Uterus (tissue), 4 donors: Measurements from ENCODE around the gene RASAL2. TPM values are rescaled to one million over a fixed set of nuclear protein-coding genes. Genes with fewer than 3 reads are reported as not detected.

Source experiments
- DNase-seq, 2 donors: peaks; one replicate each; pipeline ENCODE4 v3.0.0-alpha.2; 2019 to 2020
- H3K27ac ChIP-seq, 2 donors: fragments of 200-600 bp; sonication (generic); 1 replicate in 1 of 2; 2 replicates in 1 of 2; pipeline ENCODE4 v1.5.1; 2016 to 2018
- H3K27me3 ChIP-seq, 2 donors: fragments of 200-600 bp; sonication (generic); one replicate each; pipeline ENCODE4 v1.5.1; 2018 to 2019; ENCODE audit warnings: control low read depth in 1 of 2
- H3K36me3 ChIP-seq, 2 donors: fragments of 200-600 bp; sonication (generic); one replicate each; pipeline ENCODE4 v1.5.1; 2019; ENCODE audit warnings: control low read depth in 1 of 2
- H3K4me1 ChIP-seq, 2 donors: fragments of 200-600 bp; sonication (generic); one replicate each; pipeline ENCODE4 v1.5.1; 2018 to 2019; ENCODE audit warnings: control low read depth in 1 of 2
- H3K4me3 ChIP-seq, 2 donors: fragments of 200-600 bp; sonication (generic); 1 replicate in 1 of 2; 2 replicates in 1 of 2; pipeline ENCODE4 v1.5.1; 2018 to 2019; ENCODE audit warnings: mild to moderate bottlenecking in 1 of 2
- H3K9me3 ChIP-seq, 2 donors: fragments of 200-600 bp; sonication (generic); one replicate each; pipeline ENCODE4 v1.5.1; 2019; ENCODE audit warnings: control low read depth in 1 of 2
- CTCF ChIP-seq, 4 experiments: fragments of 200-600 bp in 2 of 4; fragments of 450-650 bp in 2 of 4; sonication (generic) in 2 of 4; IDR thresholded peaks; one replicate each; pipeline ENCODE4 v1.5.1; 2016 to 2019; ENCODE audit warnings: antibody characterized with exemption in 4 of 4, mild to moderate bottlenecking in 2 of 4, moderate library complexity in 1 of 4
- POLR2A ChIP-seq, 2 donors: fragments of 450-650 bp; IDR thresholded peaks; one replicate each; pipeline ENCODE4 v1.6.1; 2016; ENCODE audit warnings: antibody characterized with exemption in 2 of 2, mild to moderate bottlenecking in 1 of 2, moderate library complexity in 1 of 2
- intact Hi-C: fragments of 100-400 bp; cut with DNase I; formaldehyde crosslinking; loops from one replicate; pipeline ENCODE4 v1.15.1; 2023; ENCODE audit warnings: low total_unique reads
- total RNA-seq, 4 donors: library from RNA; depleted of rRNA in 3 of 4; stranded (reverse); fragments of >200 nt in 3 of 4; gene quantifications; one replicate each; pipeline versions ENCODE4 v1.1.0 to v1.2.4, GENCODE V29; 2014 to 2023
- donor health status: DM: yes; HTN: yes; CAD: no.

Gene RASAL2
- total RNA-seq, 4 donors from 2014 or later: 10.0 to 42.5 (median 29.8) TPM

- DNase-seq: no peak
- Histone ChIP-seq H3K27ac (no peak overlapping the region), H3K4me1 (no peaks in the 10 kb centered on the region), H3K36me3 (no peaks in the 10 kb centered on the region), H3K27me3 (no peaks in the 10 kb centered on the region), H3K4me3 (no peak overlapping the region), H3K9me3 (no peaks in the 10 kb centered on the region)
- intact Hi-C loops: no loop called here
- no peak for TF ChIP-seq CTCF (IDR thresholded peaks at IDR 0.05)
- no peak for TF ChIP-seq POLR2A (IDR thresholded peaks at IDR 0.05)
Measured at GRCh38 chr1:178407215-178407614, 313.3 kb downstream of the RASAL2 start.

GRCh38 chr1:178407655-178408054 is 313.8 kb downstream of the RASAL2 start:
- TF ChIP-seq CTCF (IDR thresholded peaks at IDR 0.05) (no peak), POLR2A (IDR thresholded peaks at IDR 0.05) (no peak)
- no peak for DNase-seq
- no peaks in the 10 kb centered on the region for H3K36me3 ChIP-seq
- no peak overlapping the region for H3K27ac ChIP-seq
- H3K4me3 ChIP-seq: no peak overlapping the region
- intact Hi-C loops: no loop called here
- no peaks in the 10 kb centered on the region for H3K9me3 ChIP-seq
- H3K4me1 ChIP-seq: no peaks in the 10 kb centered on the region
- no peaks in the 10 kb centered on the region for H3K27me3 ChIP-seq

GRCh38 chr1:178408871-178409270 is 315.0 kb downstream of the RASAL2 start:
- intact Hi-C loops: no loop called here
- H3K9me3 ChIP-seq: no peaks in the 10 kb centered on the region
- H3K36me3 ChIP-seq: no peaks in the 10 kb centered on the region
- H3K4me3 ChIP-seq: no peak overlapping the region
- DNase-seq: no peak
- TF ChIP-seq CTCF (IDR thresholded peaks at IDR 0.05): no peak
- TF ChIP-seq POLR2A (IDR thresholded peaks at IDR 0.05): no peak
- H3K27ac ChIP-seq: no peak overlapping the region
- H3K4me1 ChIP-seq: no peaks in the 10 kb centered on the region
- H3K27me3 ChIP-seq: no peaks in the 10 kb centered on the region

- no peaks in the 10 kb centered on the region for H3K27me3 ChIP-seq
- no peak for DNase-seq
- intact Hi-C loops: no loop called here
Measured at GRCh38 chr1:178409541-178409940, 315.6 kb downstream of the RASAL2 start.

GRCh38 chr1:178411756-178412399 is 318.0 kb downstream of the RASAL2 start:
- no peaks in the 10 kb centered on the region for H3K36me3 ChIP-seq
- no peaks in the 10 kb centered on the region for H3K27me3 ChIP-seq
- DNase-seq: no peak
- H3K4me3 ChIP-seq: no peak overlapping the region
- intact Hi-C loops: no loop called here
- TF ChIP-seq CTCF (IDR thresholded peaks at IDR 0.05) (no peak), POLR2A (IDR thresholded peaks at IDR 0.05) (no peak)
- H3K9me3 ChIP-seq: no peaks in the 10 kb centered on the region
- H3K27ac ChIP-seq: no peak overlapping the region
- H3K4me1 ChIP-seq: no peaks in the 10 kb centered on the region

More at GRCh38 chr1:178409541-178409940, 315.6 kb downstream of the RASAL2 start:
- H3K4me3 ChIP-seq: no peak overlapping the region
- no peaks in the 10 kb centered on the region for H3K36me3 ChIP-seq
- no peaks in the 10 kb centered on the region for H3K9me3 ChIP-seq
- H3K4me1 ChIP-seq: no peaks in the 10 kb centered on the region
- H3K27ac ChIP-seq: no peak overlapping the region
- TF ChIP-seq CTCF (IDR thresholded peaks at IDR 0.05) (no peak), POLR2A (IDR thresholded peaks at IDR 0.05) (no peak)
